ENCODE data around the gene PAX4.

The PAX4 gene, protein sequence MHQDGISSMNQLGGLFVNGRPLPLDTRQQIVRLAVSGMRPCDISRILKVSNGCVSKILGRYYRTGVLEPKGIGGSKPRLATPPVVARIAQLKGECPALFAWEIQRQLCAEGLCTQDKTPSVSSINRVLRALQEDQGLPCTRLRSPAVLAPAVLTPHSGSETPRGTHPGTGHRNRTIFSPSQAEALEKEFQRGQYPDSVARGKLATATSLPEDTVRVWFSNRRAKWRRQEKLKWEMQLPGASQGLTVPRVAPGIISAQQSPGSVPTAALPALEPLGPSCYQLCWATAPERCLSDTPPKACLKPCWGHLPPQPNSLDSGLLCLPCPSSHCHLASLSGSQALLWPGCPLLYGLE

DNA sequence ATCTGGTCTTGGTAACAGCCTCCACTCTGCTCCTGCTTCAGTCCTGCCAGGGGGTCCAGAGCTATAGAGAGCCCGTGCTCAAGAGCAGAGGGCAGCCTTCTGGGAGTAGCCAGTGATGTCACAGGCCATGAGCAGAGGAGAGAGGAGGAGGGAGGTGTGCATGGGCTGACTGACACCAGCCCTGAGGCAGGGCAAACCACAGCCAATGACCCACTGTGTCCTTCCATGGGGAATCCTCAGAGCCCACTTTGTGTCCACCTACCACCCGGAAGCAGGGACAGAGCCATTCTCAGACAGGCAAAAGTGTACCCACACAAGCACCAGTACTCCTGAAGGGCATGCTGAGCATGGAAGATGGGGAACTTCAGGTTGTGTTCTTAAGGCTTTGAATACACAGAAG is at the start of gene PAX4:
PAX4 (minus strand) TSS at position 101 of the 400 bp plus-strand sequence. CDS start 2,214 bp downstream, outside the sequence.
- no peak within 1 kb of the TSS for H3K27ac ChIP-seq (ENCODE audit: low read length)
- H3K36me3 ChIP-seq (ENCODE audit: control insufficient read depth, low read depth, low read length): no peaks in the 10 kb centered on the region
- H3K27me3 ChIP-seq (ENCODE audit: control insufficient read depth, insufficient read depth, low read length): peaks cover 67% of the 10 kb centered on the region
- H3K4me1 ChIP-seq (ENCODE audit: control insufficient read depth, low read depth, low read length): no peaks in the 10 kb centered on the region
- no peak within 1 kb of the TSS for H3K4me3 ChIP-seq (ENCODE audit: low read length)
- no peak within 1 kb of the TSS for H3K9ac ChIP-seq (ENCODE audit: low read length)
- H3K9me3 ChIP-seq (ENCODE audit: control insufficient read depth, low read depth, low read length): no peaks in the 10 kb centered on the region

GRCh38 chr7:127667017-127667670 is 49.2 kb upstream of the PAX4 start:
- Histone ChIP-seq H3K9ac (ENCODE audit: low read length) (no peak overlapping the region), H3K4me1 (ENCODE audit: control insufficient read depth, low read depth, low read length) (peaks cover 24% of the 10 kb centered on the region), H3K4me3 (ENCODE audit: low read length) (no peak overlapping the region), H3K27ac (ENCODE audit: low read length) (no peak overlapping the region), H3K27me3 (ENCODE audit: control insufficient read depth, insufficient read depth, low read length) (no peaks in the 10 kb centered on the region), H3K36me3 (ENCODE audit: control insufficient read depth, low read depth, low read length) (no peaks in the 10 kb centered on the region), H3K9me3 (ENCODE audit: control insufficient read depth, low read depth, low read length) (no peaks in the 10 kb centered on the region)

DNA sequence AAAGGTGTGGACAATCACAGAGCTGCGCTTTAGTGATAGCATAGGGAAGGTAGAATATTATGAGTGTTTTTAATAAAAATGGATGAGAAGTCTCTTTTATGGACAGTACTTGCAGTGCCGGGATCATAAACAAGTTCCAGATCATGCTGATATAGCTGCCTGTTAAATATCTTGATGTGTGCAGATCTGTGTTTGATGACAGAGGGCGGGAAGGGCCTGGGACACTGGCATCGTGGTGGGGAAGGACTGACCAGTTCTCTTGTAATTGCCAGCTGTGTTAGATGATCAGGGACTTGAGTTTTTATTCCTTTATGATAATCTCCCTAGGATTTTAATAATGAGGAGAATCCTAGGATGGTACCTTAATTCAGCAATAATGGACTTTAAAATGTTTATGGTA is 48.7 kb upstream of the PAX4 start:
- Histone ChIP-seq H3K9ac (ENCODE audit: low read length) (no peak overlapping the region), H3K27ac (ENCODE audit: low read length) (no peak overlapping the region), H3K4me3 (ENCODE audit: low read length) (peak overlapping the region; percentile 39), H3K4me1 (ENCODE audit: control insufficient read depth, low read depth, low read length) (peaks cover 24% of the 10 kb centered on the region), H3K36me3 (ENCODE audit: control insufficient read depth, low read depth, low read length) (no peaks in the 10 kb centered on the region), H3K9me3 (ENCODE audit: control insufficient read depth, low read depth, low read length) (no peaks in the 10 kb centered on the region), H3K27me3 (ENCODE audit: control insufficient read depth, insufficient read depth, low read length) (no peaks in the 10 kb centered on the region)

DNA sequence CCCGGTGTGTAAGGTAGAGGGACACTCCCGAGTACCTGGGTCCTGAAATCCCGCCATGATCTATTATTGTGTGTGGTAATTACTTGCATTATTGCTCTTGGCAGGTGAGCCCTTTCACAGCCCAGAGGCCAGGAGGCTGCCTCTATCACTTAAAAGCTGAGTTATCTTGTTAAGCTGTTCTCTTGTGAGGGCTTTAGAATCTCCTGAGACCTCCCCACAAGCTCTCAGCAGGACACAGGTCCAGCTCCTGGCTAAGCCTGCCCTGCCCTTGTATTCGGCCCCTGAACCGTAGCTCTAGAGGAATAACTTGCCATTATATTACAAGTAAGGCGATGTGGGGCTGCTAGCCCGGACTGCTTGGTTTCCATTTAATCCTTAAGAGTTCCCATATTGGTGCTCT is 48.0 kb upstream of the PAX4 start:
- peaks cover 24% of the 10 kb centered on the region for H3K4me1 ChIP-seq (ENCODE audit: control insufficient read depth, low read depth, low read length)
- H3K36me3 ChIP-seq (ENCODE audit: control insufficient read depth, low read depth, low read length): peaks cover 4% of the 10 kb centered on the region
- H3K4me3 ChIP-seq (ENCODE audit: low read length): peak overlapping the region; percentile 39
- no peak overlapping the region for H3K9ac ChIP-seq (ENCODE audit: low read length)
- H3K9me3 ChIP-seq (ENCODE audit: control insufficient read depth, low read depth, low read length): no peaks in the 10 kb centered on the region
- H3K27ac ChIP-seq (ENCODE audit: low read length): no peak overlapping the region
- no peaks in the 10 kb centered on the region for H3K27me3 ChIP-seq (ENCODE audit: control insufficient read depth, insufficient read depth, low read length)

GRCh38 chr7:127658970-127659630 is 41.2 kb upstream of the PAX4 start:
- H3K4me3 ChIP-seq (ENCODE audit: low read length): no peak overlapping the region
- H3K9me3 ChIP-seq (ENCODE audit: control insufficient read depth, low read depth, low read length): no peaks in the 10 kb centered on the region
- H3K4me1 ChIP-seq (ENCODE audit: control insufficient read depth, low read depth, low read length): peaks cover 7% of the 10 kb centered on the region
- H3K27ac ChIP-seq (ENCODE audit: low read length): no peak overlapping the region
- H3K9ac ChIP-seq (ENCODE audit: low read length): no peak overlapping the region
- H3K36me3 ChIP-seq (ENCODE audit: control insufficient read depth, low read depth, low read length): peaks cover 7% of the 10 kb centered on the region
- no peaks in the 10 kb centered on the region for H3K27me3 ChIP-seq (ENCODE audit: control insufficient read depth, insufficient read depth, low read length)

- H3K9ac ChIP-seq (ENCODE audit: low read length): no peak overlapping the region
- peaks cover 13% of the 10 kb centered on the region for H3K4me1 ChIP-seq (ENCODE audit: control insufficient read depth, low read depth, low read length)
- no peaks in the 10 kb centered on the region for H3K27me3 ChIP-seq (ENCODE audit: control insufficient read depth, insufficient read depth, low read length)
- peaks cover 7% of the 10 kb centered on the region for H3K36me3 ChIP-seq (ENCODE audit: control insufficient read depth, low read depth, low read length)
- H3K27ac ChIP-seq (ENCODE audit: low read length): no peak overlapping the region
- no peak overlapping the region for H3K4me3 ChIP-seq (ENCODE audit: low read length)
- no peaks in the 10 kb centered on the region for H3K9me3 ChIP-seq (ENCODE audit: control insufficient read depth, low read depth, low read length)
Measured at GRCh38 chr7:127657500-127657899, 39.6 kb upstream of the PAX4 start.

- Histone ChIP-seq H3K27me3 (ENCODE audit: control insufficient read depth, insufficient read depth, low read length) (no peaks in the 10 kb centered on the region), H3K9me3 (ENCODE audit: control insufficient read depth, low read depth, low read length) (no peaks in the 10 kb centered on the region), H3K9ac (ENCODE audit: low read length) (no peak overlapping the region), H3K4me1 (ENCODE audit: control insufficient read depth, low read depth, low read length) (peaks cover 17% of the 10 kb centered on the region), H3K27ac (ENCODE audit: low read length) (no peak overlapping the region), H3K4me3 (ENCODE audit: low read length) (peak overlapping the region; percentile 1), H3K36me3 (ENCODE audit: control insufficient read depth, low read depth, low read length) (peaks cover 3% of the 10 kb centered on the region)
Measured at GRCh38 chr7:127655720-127656119, 37.8 kb upstream of the PAX4 start.

DNA sequence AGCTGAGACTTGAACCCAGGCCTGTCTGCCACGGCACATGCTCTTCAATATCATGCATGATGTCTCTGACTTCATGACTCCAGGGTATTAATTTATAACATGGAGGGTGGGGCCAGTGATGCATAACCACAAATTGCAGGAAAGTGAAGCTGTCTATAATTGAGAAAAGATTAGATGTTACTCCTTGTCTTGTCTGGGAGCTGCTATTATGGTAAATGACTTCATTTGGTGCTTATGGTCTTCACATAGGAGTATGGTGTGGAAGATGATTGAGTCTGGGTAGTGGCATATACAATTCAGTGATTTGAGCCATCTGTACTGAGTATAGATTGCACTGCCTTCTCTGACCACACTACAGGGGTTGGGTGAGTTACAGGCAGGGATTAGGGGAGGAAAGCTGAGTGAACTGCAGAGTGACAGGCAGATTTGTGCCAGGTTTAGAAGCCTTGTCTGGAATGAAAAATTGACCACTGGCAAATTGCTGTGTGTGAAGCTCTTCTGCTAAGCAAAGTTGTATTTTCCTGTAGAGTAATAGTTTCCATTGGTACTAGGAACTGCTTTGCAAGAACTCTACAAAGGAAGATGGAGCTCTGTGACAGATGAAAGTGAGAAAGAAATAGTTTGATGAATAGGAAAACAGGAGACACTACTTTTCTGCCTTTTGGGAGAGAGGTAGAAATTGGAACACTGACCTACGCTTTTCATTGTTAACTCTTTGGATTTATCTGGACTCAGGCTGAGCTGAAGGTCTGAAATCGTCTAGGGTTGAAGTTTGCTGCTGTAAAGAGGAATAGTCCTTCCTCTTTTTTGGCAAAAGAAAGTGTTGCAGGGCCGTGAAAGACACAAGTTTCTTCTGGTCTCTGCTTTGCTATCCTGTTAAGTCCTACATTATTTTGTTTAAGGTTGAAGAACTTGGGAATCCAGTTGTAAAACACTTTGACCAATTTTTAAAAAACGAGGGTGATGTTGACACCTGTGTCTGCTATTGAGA is 36.8 kb upstream of the PAX4 start:
- Histone ChIP-seq H3K4me1 (ENCODE audit: control insufficient read depth, low read depth, low read length) (peaks cover 17% of the 10 kb centered on the region), H3K27me3 (ENCODE audit: control insufficient read depth, insufficient read depth, low read length) (no peaks in the 10 kb centered on the region), H3K9ac (ENCODE audit: low read length) (no peak overlapping the region), H3K27ac (ENCODE audit: low read length) (no peak overlapping the region), H3K9me3 (ENCODE audit: control insufficient read depth, low read depth, low read length) (no peaks in the 10 kb centered on the region), H3K36me3 (ENCODE audit: control insufficient read depth, low read depth, low read length) (peaks cover 3% of the 10 kb centered on the region), H3K4me3 (ENCODE audit: low read length) (peak overlapping the region; percentile 1)

DNA sequence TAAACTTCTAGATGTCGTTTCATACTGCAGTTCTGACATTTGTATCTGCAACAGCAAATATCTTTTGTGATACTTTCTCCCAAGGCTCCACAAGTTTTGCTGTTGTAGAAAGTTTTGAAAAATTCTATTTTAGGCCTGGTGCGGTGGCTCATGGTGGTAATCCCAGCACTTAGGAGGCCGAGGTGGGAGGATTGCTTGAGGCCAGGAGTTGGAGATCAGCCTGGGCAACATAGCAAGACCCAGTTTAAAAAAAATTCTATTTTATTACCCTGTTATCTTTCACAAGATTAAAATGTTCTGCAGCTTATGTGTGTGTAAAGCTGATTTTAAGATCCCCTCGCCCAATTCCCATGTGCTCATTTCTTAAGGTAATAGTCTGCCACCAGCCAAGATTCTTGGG is 35.5 kb upstream of the PAX4 start:
- Histone ChIP-seq H3K9me3 (ENCODE audit: control insufficient read depth, low read depth, low read length) (no peaks in the 10 kb centered on the region), H3K27ac (ENCODE audit: low read length) (no peak overlapping the region), H3K4me3 (ENCODE audit: low read length) (peak overlapping the region; percentile 97), H3K4me1 (ENCODE audit: control insufficient read depth, low read depth, low read length) (peaks cover 17% of the 10 kb centered on the region), H3K9ac (ENCODE audit: low read length) (peak overlapping the region; percentile 83), H3K36me3 (ENCODE audit: control insufficient read depth, low read depth, low read length) (peaks cover 3% of the 10 kb centered on the region), H3K27me3 (ENCODE audit: control insufficient read depth, insufficient read depth, low read length) (no peaks in the 10 kb centered on the region)

DNA sequence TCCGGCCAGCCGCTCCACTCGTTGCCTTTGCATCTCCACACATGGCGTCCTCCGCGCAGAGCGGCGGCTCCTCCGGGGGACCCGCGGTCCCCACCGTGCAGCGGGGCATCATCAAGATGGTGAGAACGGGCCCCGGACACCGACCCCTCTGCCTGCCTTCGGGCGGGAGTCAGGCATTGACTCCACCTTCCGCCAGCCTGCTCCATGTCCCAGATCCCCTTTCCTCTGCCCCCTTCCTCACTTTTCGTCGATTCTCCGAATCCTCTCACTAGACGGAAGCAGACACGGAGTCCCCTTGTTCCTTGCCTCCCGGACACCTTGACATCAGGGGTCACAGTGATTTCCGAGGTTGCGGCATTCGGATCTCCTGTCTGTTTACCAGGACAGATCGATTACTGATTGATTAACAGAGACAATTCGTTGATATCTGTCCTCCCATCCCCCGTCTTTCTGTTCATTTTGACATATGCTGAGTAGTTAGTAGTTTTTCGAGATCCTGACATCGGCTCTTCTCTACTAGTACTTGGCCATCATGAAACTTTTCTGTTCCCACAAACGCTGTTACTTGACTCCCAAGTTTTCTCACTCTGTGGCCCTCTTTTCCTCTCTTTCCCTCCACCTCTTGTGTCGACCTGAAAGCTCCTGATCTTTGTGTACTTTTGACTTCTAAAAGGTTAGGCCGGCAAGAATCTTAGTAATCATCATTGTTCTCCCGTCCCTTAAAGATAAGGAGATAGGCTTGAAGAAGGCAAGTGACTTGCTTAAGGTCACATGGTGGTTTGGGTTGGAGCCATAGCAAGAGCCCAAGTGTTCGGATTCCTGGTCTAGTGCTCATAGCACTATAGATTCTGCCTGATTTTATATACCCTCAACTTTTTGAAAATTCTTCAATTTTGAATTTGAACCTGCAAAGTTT is 34.6 kb upstream of the PAX4 start:
- no peaks in the 10 kb centered on the region for H3K9me3 ChIP-seq (ENCODE audit: control insufficient read depth, low read depth, low read length)
- H3K4me1 ChIP-seq (ENCODE audit: control insufficient read depth, low read depth, low read length): peaks cover 17% of the 10 kb centered on the region
- H3K27me3 ChIP-seq (ENCODE audit: control insufficient read depth, insufficient read depth, low read length): no peaks in the 10 kb centered on the region
- H3K4me3 ChIP-seq (ENCODE audit: low read length): peak overlapping the region; percentile 97
- H3K9ac ChIP-seq (ENCODE audit: low read length): peak overlapping the region; percentile 83
- H3K27ac ChIP-seq (ENCODE audit: low read length): peak overlapping the region; percentile 62
- H3K36me3 ChIP-seq (ENCODE audit: control insufficient read depth, low read depth, low read length): peaks cover 3% of the 10 kb centered on the region
